Bronchial epithelial cell (primary cell): Measurements from ENCODE around the gene PYY. TPM values are rescaled to one million over a fixed set of nuclear protein-coding genes. Genes with fewer than 3 reads are reported as not detected.

ENCODE experiments used
- DNase-seq: peaks from one replicate; pipeline ENCODE4 v3.0.0-alpha.2; 2010; ENCODE audit warnings: low read depth
- FAIRE-seq: peaks from 2 replicates; lab custom pipeline; 2011; peaks lifted over from hg19 to GRCh38; lab: Jason Lieb, UNC
- H3K27me3 ChIP-seq: 2 replicates; pipeline ENCODE4 v1.5.1; 2011; ENCODE audit warnings: low read length; ENCODE audit not compliant: control insufficient read depth, insufficient read depth
- H3K36me3 ChIP-seq: 2 replicates; pipeline ENCODE4 v1.5.1; 2011; ENCODE audit warnings: low read length; ENCODE audit not compliant: control insufficient read depth, insufficient read depth
- H3K4me3 ChIP-seq: 2 replicates; pipeline ENCODE4 v1.5.1; 2011; ENCODE audit warnings: mild to moderate bottlenecking, low read depth, low read length, control low read depth
- total RNA-seq: library from RNA; depleted of rRNA; stranded (reverse); fragments of >200 nt; gene quantifications from 2 replicates; pipeline ENCODE4 v1.2.1, GENCODE V29; 2014
- TF ChIP-seq, protein P1 (sequence below): IDR thresholded peaks from 2 replicates; pipeline ENCODE4 v1.5.1; 2011; ENCODE audit warnings: mild to moderate bottlenecking, moderate library complexity, low read length, control low read depth, inconsistent platforms; ENCODE audit not compliant: insufficient read depth, severe bottlenecking

PYY gene
- total RNA-seq, 1 donor from 2014 or later: 0.79 TPM

DNA sequence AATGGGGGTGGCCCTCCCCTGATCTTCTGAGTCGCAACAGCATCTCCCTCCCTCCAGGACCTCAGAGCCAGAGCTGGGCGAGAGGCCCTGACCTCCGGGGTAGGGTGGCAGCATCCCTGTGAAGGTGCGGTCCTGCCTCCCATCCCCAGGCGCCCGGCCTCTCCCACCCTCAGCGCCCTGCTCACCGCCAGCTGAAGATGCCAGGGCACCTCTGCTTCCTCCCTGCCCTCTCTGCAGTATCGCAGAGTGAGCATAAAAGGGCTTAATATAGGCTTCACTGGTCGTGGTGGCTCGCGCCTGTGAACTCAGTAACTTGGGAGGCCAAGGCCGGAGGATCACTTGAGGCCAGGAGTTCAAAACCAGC lies 35.7 kb downstream of the PYY start:
- Histone ChIP-seq H3K27me3 (no peaks in the 10 kb centered on the region), H3K4me3 (no peak overlapping the region), H3K36me3 (no peaks in the 10 kb centered on the region)
- DNase-seq (no peak), FAIRE-seq (no peak)
- TF ChIP-seq, protein P1, sequence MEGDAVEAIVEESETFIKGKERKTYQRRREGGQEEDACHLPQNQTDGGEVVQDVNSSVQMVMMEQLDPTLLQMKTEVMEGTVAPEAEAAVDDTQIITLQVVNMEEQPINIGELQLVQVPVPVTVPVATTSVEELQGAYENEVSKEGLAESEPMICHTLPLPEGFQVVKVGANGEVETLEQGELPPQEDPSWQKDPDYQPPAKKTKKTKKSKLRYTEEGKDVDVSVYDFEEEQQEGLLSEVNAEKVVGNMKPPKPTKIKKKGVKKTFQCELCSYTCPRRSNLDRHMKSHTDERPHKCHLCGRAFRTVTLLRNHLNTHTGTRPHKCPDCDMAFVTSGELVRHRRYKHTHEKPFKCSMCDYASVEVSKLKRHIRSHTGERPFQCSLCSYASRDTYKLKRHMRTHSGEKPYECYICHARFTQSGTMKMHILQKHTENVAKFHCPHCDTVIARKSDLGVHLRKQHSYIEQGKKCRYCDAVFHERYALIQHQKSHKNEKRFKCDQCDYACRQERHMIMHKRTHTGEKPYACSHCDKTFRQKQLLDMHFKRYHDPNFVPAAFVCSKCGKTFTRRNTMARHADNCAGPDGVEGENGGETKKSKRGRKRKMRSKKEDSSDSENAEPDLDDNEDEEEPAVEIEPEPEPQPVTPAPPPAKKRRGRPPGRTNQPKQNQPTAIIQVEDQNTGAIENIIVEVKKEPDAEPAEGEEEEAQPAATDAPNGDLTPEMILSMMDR: no peak

DNA sequence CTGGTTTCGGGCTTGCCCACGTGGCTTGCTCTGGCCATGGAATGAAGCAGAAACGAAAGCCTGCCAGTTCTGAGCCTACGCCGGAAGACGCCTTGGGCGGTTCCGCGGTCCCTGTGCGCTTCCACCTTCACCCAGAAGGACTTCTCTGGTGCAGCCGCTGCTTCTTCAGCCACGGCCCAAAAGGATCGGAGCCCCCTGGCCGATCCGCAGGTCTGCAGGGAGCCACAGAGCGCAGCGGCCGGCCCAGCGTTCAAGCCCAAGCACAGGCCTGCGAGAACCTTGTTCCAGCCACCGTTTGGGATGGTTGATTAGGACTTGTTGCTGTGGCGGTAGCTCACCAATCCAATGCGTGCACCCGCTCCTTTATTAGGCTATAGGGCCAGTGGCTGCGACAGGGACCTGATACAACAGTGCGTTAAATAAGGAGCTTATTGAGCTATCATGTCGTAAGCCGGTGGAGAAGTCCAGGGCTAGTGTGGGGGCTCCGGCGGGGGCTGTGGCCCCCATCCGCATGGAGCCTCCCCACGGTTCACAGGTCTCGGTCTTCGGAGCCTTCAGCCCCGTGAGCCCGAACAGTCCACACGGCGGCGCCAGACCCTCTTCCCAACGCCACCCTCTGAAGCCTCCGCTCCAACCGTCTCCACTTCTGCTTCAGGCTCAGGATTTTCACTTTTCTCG lies 36.3 kb downstream of the PYY start:
- FAIRE-seq (peak; percentile 28), DNase-seq (peak; percentile 22)
- H3K36me3 ChIP-seq: no peaks in the 10 kb centered on the region
- H3K4me3 ChIP-seq: no peak overlapping the region
- TF ChIP-seq, protein P1: peak; percentile 74
- H3K27me3 ChIP-seq: peaks cover 1% of the 10 kb centered on the region

DNA sequence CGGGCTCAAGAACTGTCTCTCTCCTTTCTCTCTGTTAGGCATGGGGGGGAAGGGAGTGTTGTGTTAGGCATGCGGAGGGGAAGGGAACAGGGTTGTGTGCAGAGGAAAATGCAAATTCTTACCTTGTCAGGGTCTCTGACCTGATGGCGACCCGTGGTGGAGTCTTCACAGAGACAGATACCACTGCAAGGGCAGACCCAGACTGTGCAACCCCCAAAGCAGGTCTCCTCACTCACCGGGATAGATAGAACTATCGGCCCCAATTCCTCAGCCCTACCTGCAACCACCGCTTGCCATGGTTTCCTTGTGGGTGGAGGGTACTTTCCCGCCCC lies 36.8 kb downstream of the PYY start:
- FAIRE-seq (peak; percentile 28), DNase-seq (no peak)
- H3K36me3 ChIP-seq: no peaks in the 10 kb centered on the region
- peaks cover 2% of the 10 kb centered on the region for H3K27me3 ChIP-seq
- H3K4me3 ChIP-seq: no peak overlapping the region
- TF ChIP-seq, protein P1: no peak

DNA sequence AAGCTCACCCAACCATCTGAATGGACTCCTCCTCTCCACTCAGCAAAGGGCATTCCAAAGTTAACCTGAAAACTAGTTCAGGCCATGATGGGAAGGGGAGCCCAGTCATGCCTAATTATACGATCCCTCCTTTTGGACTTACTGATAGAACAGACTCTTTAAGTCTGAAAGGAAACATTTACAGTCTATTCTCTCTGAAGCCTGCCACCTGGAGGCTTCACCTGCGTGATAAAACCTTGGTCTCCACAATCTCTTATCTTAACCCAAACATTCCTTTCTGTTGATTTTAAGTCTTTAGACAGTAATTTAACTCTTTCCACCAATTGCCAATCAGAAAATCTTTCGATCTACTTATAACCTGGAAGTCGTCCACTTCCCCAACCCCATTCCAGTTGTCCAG lies 37.4 kb downstream of the PYY start:
- FAIRE-seq: no peak
- no peak for DNase-seq
- no peak overlapping the region for H3K4me3 ChIP-seq

DNA sequence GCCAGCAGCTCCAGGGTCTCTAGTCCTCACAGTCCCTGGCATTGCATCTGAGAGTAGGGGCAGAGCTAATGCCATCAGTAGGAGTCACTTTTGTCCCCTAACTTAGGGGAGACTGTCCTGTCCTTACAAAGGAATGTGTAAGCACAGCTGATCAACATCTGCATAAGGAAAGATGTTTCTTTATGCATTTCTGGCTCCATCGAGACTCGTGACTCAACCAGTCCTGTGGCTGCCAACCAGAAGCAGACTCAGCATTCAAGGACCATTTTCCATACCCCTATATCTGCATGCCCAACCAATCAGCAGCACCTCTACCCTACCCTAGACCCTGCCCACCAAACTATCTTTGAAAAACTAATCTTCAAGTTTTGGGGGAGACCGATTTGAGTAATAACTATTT lies 38.2 kb downstream of the PYY start:
- H3K36me3 ChIP-seq: no peaks in the 10 kb centered on the region
- TF ChIP-seq, protein P1: no peak
- DNase-seq (no peak), FAIRE-seq (peak; percentile 64)
- H3K27me3 ChIP-seq: peaks cover 2% of the 10 kb centered on the region
- H3K4me3 ChIP-seq: no peak overlapping the region

More for the DNA sequence above, 37.4 kb downstream of the PYY start:
- Histone ChIP-seq H3K36me3 (no peaks in the 10 kb centered on the region), H3K27me3 (peaks cover 2% of the 10 kb centered on the region)
- TF ChIP-seq, protein P1: no peak

DNA sequence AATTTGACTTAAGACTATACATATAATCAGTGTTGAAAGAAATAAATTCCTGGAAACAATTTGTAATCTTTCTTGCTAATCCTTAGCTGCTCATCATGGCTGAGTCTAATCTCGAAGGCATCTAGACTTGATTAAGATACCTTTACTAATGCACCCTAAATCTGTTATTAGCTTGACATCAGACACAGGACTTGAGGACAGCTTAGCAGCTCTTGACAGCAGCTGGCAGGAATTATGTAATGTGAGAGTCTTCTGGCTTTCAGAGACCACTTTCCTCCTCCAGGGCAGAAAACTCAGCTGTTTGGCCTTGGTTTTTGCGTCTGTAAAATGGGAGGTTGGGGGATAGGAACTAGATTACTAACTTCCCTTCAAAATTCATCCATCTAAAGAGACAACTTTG lies 39.3 kb downstream of the PYY start:
- Histone ChIP-seq H3K27me3 (peaks cover 2% of the 10 kb centered on the region), H3K4me3 (no peak overlapping the region), H3K36me3 (no peaks in the 10 kb centered on the region)
- FAIRE-seq (no peak), DNase-seq (no peak)
- TF ChIP-seq, protein P1: no peak
